Epithelial cell of esophagus (primary cell): ENCODE measurements around the gene ROBO1.

Experiments
- DNase-seq: peaks from one replicate; pipeline ENCODE4 v3.0.0; 2010; ENCODE audit warnings: low read depth
- H3K4me3 ChIP-seq: 2 replicates; pipeline ENCODE4 v1.5.1; 2011; ENCODE audit warnings: mild to moderate bottlenecking, low read length, control low read depth
- CTCF ChIP-seq: IDR thresholded peaks from 2 replicates; pipeline ENCODE4 v1.5.1; 2011; ENCODE audit warnings: low read depth, mild to moderate bottlenecking, low read length, control low read depth, inconsistent platforms; ENCODE audit not compliant: insufficient read depth; ENCODE audit errors: missing control alignments

ROBO1 gene

GRCh38 chr3:79362571-79363270 lies 405.1 kb downstream of the ROBO1 start:
- no peak for DNase-seq
- no peak for TF ChIP-seq CTCF
- H3K4me3 ChIP-seq, result no peak overlapping the region

- TF ChIP-seq CTCF, result peak; percentile 80
- peak; percentile 59 for DNase-seq
- H3K4me3 ChIP-seq, result no peak overlapping the region
Measured at GRCh38 chr3:79361748-79362378, 405.9 kb downstream of the ROBO1 start.

- TF ChIP-seq CTCF, result no peak
- no peak for DNase-seq
- no peak overlapping the region for H3K4me3 ChIP-seq
Measured at GRCh38 chr3:79358327-79358726, 409.5 kb downstream of the ROBO1 start.

GRCh38 chr3:79354179-79354688 lies 413.6 kb downstream of the ROBO1 start:
- no peak for TF ChIP-seq CTCF
- no peak overlapping the region for H3K4me3 ChIP-seq
- no peak for DNase-seq

GRCh38 chr3:79351699-79352098 lies 416.1 kb downstream of the ROBO1 start:
- peak; percentile 73 for DNase-seq
- no peak overlapping the region for H3K4me3 ChIP-seq
- TF ChIP-seq CTCF, result no peak

- DNase-seq, result no peak
- H3K4me3 ChIP-seq, result no peak overlapping the region
- no peak for TF ChIP-seq CTCF
Measured at GRCh38 chr3:79344876-79345871, 422.6 kb downstream of the ROBO1 start.
